Small intestine (tissue), 7 donors: ENCODE data around the gene PYHIN1. TPM values are rescaled to one million over a fixed set of nuclear protein-coding genes. Genes with fewer than 3 reads are reported as not detected.
A peak's percentile ranks its signal among the peaks of the same experiment; 100 is the strongest.
"Not testable (repeated sequence)": the region's sequence is repeated elsewhere in the genome, so short reads cannot be mapped to it uniquely, and the experiment has no call there.

Source experiments
- DNase-seq, 2 donors: peaks; one replicate each; pipeline versions ENCODE4 v3.0.0 to v3.0.0-alpha.2; 2013
- FAIRE-seq: peaks from 2 replicates; lab custom pipeline; 2012; peaks lifted over from hg19 to GRCh38; lab: Jason Lieb, UNC
- H3K27ac ChIP-seq, 3 donors: one replicate each; pipeline ENCODE4 v1.5.1; 2013; ENCODE audit warnings: low read length in 2 of 3, mild to moderate bottlenecking in 2 of 3, control low read depth in 1 of 3, inconsistent platforms in 1 of 3, low read depth in 1 of 3, moderate library complexity in 1 of 3
- H3K27me3 ChIP-seq, 3 donors: one replicate each; pipeline ENCODE4 v1.6.1; 2013; ENCODE audit warnings: low read length in 3 of 3, inconsistent platforms in 1 of 3; ENCODE audit not compliant: control insufficient read depth in 3 of 3, insufficient read depth in 3 of 3
- H3K36me3 ChIP-seq, 3 donors: one replicate each; pipeline ENCODE4 v1.6.1; 2013; ENCODE audit warnings: low read length in 3 of 3, inconsistent platforms in 1 of 3, low read depth in 1 of 3, mild to moderate bottlenecking in 1 of 3, moderate library complexity in 1 of 3; ENCODE audit not compliant: control insufficient read depth in 3 of 3, insufficient read depth in 2 of 3
- H3K4me1 ChIP-seq, 3 donors: one replicate each; pipeline ENCODE4 v1.6.1; 2013; ENCODE audit warnings: low read length in 2 of 3, inconsistent platforms in 1 of 3, low read depth in 1 of 3, mild to moderate bottlenecking in 1 of 3, moderate library complexity in 1 of 3; ENCODE audit not compliant: control insufficient read depth in 3 of 3, insufficient read depth in 2 of 3
- H3K4me3 ChIP-seq, 3 donors: one replicate each; pipeline ENCODE4 v1.5.1; 2013; ENCODE audit warnings: low read length in 3 of 3, control low read depth in 1 of 3, inconsistent platforms in 1 of 3, low read depth in 1 of 3, mild to moderate bottlenecking in 1 of 3, moderate library complexity in 1 of 3
- H3K9me3 ChIP-seq, 2 donors: one replicate each; pipeline ENCODE4 v1.6.1; 2013; ENCODE audit warnings: low read depth in 1 of 2, low read length in 1 of 2; ENCODE audit not compliant: control insufficient read depth in 2 of 2, insufficient read depth in 1 of 2
- WGBS, 3 donors: extraction: QIAGEN DNeasy Blood & Tissue Kit; methylation state at CpG; one replicate each; pipeline ENCODE4 v1.1.7; 2013; 5-methylcytosine and 5-hydroxymethylcytosine counted together
- polyA plus RNA-seq, 4 donors: library from polyadenylated mRNA; stranded (reverse) in 3 of 4; unstranded in 1 of 4; fragments of 200-250 nt in 3 of 4; fragments of 120-200 nt in 1 of 4; gene quantifications; one replicate each; pipeline versions ENCODE4 v1.2.1 to v1.2.3, GENCODE V29; 2013
- donor health status: healthy with polysubstance abuse.
- donor health status: control.
- donor health status: control.
- donor health status: Bipolar disorder and iron deficiency.
- donor health status: healthy.

The PYHIN1 gene
- polyA plus RNA-seq, 4 donors, result 0.55 to 0.81 (median 0.68) TPM

DNA sequence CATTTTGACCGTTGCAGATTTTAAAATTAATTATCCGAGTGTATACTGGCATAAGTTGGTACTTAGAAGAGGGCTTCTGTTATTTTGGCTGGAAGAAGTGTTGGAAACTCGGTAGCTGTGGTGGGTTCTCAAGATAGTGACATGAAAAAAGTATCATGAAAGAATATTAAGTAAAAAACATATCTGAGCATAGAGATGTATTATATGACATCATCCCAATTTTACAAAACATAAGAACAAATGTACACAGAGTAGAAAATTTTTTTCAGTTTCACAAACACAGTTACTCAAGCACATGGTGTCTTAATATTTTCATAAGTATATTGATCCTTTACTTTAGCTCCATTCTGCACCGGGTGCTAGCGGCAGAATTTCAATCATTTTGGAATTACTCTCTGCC is 79.0 kb downstream of the PYHIN1 start:
- H3K9me3 ChIP-seq, result no peaks in the 10 kb centered on the region
- H3K36me3 ChIP-seq, result peaks cover 0 to under 1% (median 0%) of the 10 kb centered on the region in 3 donors
- DNase-seq (no peak), FAIRE-seq (no peak)
- peak overlapping the region; percentile 73 to 95 (median 88) for H3K27ac ChIP-seq
- H3K4me3 ChIP-seq, result peak overlapping the region; percentile 34 to 57 (median 50)
- 4 to 18% (median 15%) methylated on average over 5 of the region's 5 CpGs for WGBS, 3 donors
- no peaks in the 10 kb centered on the region for H3K27me3 ChIP-seq
- H3K4me1 ChIP-seq, result peaks cover 0 to 9% (median 8%) of the 10 kb centered on the region in 3 donors

DNA sequence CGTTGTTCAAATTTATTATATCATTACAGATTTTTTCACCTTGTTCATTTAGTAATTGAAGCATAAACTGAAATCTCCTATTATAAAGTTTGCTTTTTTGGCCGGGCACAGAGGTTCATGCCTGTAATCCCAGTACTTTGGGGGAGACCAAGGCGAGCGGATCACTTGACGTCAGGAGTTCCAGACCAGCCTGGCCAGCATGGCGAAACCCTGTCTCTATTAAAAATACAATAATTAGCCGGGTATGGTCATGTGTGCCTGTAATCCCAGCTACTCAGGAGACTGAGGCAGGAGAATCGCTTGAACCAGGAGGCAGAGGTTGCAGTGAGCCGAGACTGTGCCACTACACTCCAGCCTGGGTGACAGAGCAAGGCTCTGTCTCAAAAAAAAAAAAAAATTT is 79.6 kb downstream of the PYHIN1 start:
- not testable (repeated sequence) for H3K4me1 ChIP-seq, H3K36me3 ChIP-seq, H3K27me3 ChIP-seq, H3K9me3 ChIP-seq, FAIRE-seq, DNase-seq
- peak overlapping the region; percentile 15 to 50 (median 45) for H3K4me3 ChIP-seq
- H3K27ac ChIP-seq, result peak overlapping the region in 2 of 3 donors; percentile 84 to 88
- 9 to 22% (median 16%) methylated on average over 9 of the region's 9 CpGs for WGBS, 3 donors

DNA sequence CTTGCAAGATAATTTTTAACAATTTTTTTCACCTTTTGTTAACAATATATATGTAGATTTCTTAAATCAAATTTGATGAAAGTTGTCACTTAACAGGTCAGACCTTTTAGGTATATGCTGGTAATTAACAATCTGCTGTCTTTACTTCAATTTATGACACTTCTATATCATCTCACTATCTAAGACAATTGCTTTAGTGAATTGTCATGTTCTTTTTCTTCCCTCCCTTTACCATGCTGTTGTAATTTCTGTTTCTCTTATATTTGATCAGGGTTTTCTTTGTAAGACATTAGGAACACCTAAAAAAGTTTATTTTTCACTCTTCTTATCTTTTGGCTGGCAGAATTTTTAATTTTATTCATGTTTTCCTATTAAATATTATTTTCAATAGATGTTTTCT is 80.4 kb downstream of the PYHIN1 start:
- no peak overlapping the region for H3K27ac ChIP-seq
- H3K27me3 ChIP-seq, result no peaks in the 10 kb centered on the region
- H3K36me3 ChIP-seq, result peaks cover 0 to 7% (median under 1%) of the 10 kb centered on the region in 3 donors
- H3K4me1 ChIP-seq, result peaks cover 0 to 8% (median 0%) of the 10 kb centered on the region in 3 donors
- no peaks in the 10 kb centered on the region for H3K9me3 ChIP-seq
- DNase-seq (no peak), FAIRE-seq (no peak)
- no peak overlapping the region for H3K4me3 ChIP-seq

DNA sequence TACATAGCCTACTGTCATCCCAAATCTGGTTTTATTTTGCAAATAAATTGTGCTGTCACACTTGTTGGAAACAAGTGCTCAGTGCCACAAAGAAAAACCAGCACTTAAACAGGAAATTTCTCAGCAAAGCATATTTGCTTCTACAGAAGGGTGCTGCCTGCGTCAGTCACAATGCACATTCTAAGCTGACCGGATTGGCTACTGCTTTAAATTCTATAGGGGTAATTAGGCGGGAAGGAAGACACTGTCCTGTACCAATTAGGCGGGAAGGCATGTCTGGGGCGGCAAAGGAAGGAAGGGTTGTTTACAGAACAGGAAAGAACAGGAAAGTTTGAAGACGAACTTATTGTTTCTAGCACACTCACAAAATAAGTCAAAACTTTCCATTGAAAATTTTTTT is 81.1 kb downstream of the PYHIN1 start:
- peak overlapping the region in 1 of 3 donors; percentile 14 for H3K4me3 ChIP-seq
- H3K9me3 ChIP-seq, result no peaks in the 10 kb centered on the region
- WGBS, 3 donors, result 26 to 63% (median 45%) methylated on average over 6 of the region's 6 CpGs
- DNase-seq, result peak; percentile 13 to 33
- peaks cover 0 to 5% (median 0%) of the 10 kb centered on the region in 3 donors for H3K4me1 ChIP-seq
- peak overlapping the region in 2 of 3 donors; percentile 14 to 78 for H3K27ac ChIP-seq
- H3K36me3 ChIP-seq, result peaks cover 0 to 8% (median 5%) of the 10 kb centered on the region in 3 donors
- no peaks in the 10 kb centered on the region for H3K27me3 ChIP-seq
- no peak for FAIRE-seq

DNA sequence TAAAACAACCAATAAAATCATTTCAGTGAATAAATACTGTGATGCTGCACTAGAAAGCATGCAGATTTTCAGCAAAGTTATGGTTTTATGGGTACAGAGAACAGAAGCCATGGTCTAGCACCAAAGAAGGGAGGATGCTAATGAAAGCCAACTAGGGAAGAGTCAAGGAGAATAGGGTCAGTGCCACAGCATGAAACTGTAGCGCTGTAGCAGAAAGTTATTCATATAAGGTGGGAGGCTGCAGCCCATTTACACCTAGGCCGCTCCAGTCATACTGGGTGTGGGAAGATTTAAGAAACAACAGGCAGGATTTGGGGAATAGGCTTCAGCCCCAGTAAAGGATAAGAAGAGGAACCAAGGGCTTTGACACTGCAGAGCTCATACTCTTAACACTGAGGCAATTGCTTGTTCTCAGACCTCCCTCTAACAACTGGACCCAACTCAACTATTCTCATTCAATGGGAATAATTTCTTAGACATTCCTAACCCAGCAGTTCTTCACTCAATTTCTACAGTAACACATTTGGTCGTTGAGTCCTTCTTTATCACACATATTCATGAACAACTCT is 82.7 kb downstream of the PYHIN1 start:
- FAIRE-seq (no peak), DNase-seq (no peak)
- Histone ChIP-seq H3K4me3 (no peak overlapping the region), H3K27ac (peak overlapping the region in 1 of 3 donors; percentile 45), H3K27me3 (no peaks in the 10 kb centered on the region), H3K36me3 (peaks cover 1 to 11% (median 5%) of the 10 kb centered on the region in 3 donors), H3K4me1 (peaks cover 0 to 5% (median 0%) of the 10 kb centered on the region in 3 donors), H3K9me3 (no peaks in the 10 kb centered on the region)
- 73 to 86% (median 80%) methylated on average over 3 of the region's 3 CpGs for WGBS, 3 donors

DNA sequence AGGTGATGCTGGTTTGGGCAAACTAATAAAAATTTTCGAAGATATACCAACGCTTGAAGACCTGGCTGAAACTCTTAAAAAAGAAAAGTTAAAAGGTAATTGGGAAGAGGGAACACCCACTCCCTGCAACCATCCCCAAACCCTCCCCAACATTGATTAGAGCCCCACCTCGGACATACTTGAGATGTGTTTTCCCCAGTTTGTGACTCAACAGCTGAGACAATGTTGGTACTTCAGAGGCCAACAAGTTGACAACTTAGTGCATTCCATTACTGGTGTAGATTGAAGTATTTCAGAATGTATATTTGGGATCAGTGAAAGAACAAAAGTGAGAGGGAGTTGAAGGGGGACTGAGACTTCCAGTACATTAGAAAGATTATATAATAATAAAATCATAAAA is 83.5 kb downstream of the PYHIN1 start:
- FAIRE-seq (no peak), DNase-seq (no peak)
- Histone ChIP-seq H3K27me3 (no peaks in the 10 kb centered on the region), H3K4me1 (peaks cover 0 to 5% (median 0%) of the 10 kb centered on the region in 3 donors), H3K9me3 (no peaks in the 10 kb centered on the region), H3K27ac (no peak overlapping the region), H3K36me3 (peaks cover 1 to 11% (median 5%) of the 10 kb centered on the region in 3 donors), H3K4me3 (no peak overlapping the region)
- WGBS, 3 donors, result 63 to 75% (median 68%) methylated on average over 3 of the region's 3 CpGs

DNA sequence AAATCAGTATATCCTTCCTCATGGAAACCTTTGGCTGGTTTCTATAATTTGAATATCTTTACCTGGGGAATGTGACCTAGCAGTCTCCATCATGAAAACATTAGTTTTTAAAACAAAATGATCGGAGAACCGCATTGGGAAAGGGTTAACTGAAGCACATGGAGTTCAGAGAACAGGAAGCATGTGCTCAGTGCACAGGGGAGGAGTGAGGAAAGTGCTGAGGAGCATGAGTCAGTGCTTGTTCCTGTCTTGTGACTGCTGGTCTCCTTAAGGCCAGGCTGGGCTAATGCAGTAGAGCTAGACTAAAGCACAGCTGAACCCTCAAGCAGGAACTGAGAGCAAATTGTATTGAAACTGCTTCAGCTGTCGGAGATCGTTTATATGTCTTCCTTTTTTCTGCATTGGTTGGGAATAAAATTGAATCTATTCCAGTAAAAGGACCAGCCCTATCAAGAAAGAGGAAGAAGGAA is 84.1 kb downstream of the PYHIN1 start:
- no peak for FAIRE-seq
- peak overlapping the region in 2 of 3 donors; percentile 18 to 71 for H3K27ac ChIP-seq
- peaks cover 0 to 5% (median 0%) of the 10 kb centered on the region in 3 donors for H3K4me1 ChIP-seq
- H3K36me3 ChIP-seq, result peaks cover 1 to 11% (median 5%) of the 10 kb centered on the region in 3 donors
- DNase-seq, result peak; percentile 42 to 56
- no peaks in the 10 kb centered on the region for H3K9me3 ChIP-seq
- H3K27me3 ChIP-seq, result no peaks in the 10 kb centered on the region
- H3K4me3 ChIP-seq, result no peak overlapping the region
- 35 to 82% (median 53%) methylated on average over 4 of the region's 4 CpGs for WGBS, 3 donors

DNA sequence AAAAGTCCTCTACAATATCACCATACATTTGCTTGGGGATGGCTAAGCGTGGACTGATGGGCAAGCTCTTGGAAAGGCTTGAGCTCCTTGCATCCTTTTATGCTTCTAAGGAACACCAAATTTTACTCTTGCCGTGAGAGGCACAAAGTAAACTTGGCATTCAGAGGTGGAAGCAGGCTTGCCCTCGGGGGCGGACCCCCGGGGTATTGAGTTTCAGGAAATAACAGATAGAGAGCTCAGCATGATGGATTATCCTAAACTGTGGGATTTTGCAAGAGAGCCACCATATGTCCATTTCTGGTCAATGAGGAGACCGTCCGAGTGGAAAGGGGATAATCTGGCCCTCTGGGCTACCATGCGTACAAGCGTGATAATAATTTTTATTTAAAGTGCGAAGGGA is 92.4 kb downstream of the PYHIN1 start:
- H3K27ac ChIP-seq, result no peak overlapping the region
- peaks cover 0 to 9% (median 4%) of the 10 kb centered on the region in 3 donors for H3K36me3 ChIP-seq
- 91 to 96% (median 91%) methylated on average over 10 of the region's 10 CpGs for WGBS, 3 donors
- no peak overlapping the region for H3K4me3 ChIP-seq
- no peaks in the 10 kb centered on the region for H3K4me1 ChIP-seq
- H3K27me3 ChIP-seq, result no peaks in the 10 kb centered on the region
- H3K9me3 ChIP-seq, result no peaks in the 10 kb centered on the region
- no peak for FAIRE-seq
- DNase-seq, result no peak
